NCI-H2107 (cell line): ENCODE measurements around the gene ERF.

Source experiments
- DNase-seq: peaks from one replicate; lab custom pipeline; 2025; lab: John Stamatoyannopoulos, UW

Gene ERF

DNA sequence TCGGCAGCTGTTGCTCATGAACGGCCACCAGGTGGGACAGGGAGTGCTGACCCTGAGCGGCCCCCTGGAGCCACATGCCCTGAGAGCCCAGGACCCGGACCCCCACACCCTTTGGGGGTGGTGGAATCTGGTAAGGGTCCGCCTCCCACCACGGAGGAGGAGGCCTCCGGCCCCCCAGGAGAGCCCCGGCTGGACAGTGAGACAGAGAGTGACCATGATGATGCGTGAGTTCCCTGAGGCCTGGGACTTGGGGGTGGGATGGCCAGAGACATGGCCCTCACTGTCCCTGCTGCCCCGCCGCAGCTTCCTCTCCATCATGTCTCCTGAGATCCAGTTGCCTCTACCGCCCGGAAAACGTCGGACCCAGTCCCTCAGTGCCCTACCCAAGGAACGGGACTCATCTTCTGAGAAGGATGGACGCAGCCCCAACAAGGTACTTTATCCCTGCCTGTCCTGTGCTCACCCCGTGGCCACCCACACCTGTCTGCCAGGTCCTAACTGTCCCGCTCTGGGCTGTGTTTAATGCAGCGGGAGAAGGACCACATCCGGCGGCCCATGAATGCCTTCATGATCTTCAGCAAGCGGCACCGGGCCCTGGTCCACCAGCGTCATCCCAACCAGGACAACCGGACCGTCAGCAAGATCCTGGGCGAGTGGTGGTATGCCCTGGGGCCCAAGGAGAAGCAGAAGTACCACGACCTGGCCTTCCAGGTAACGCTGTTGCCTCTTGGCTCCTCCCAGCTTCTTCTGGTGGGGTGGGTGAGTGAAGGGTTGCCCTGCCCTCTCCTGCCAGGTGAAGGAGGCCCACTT, 32.3 kb upstream of the ERF start:
- no peak for DNase-seq

DNA sequence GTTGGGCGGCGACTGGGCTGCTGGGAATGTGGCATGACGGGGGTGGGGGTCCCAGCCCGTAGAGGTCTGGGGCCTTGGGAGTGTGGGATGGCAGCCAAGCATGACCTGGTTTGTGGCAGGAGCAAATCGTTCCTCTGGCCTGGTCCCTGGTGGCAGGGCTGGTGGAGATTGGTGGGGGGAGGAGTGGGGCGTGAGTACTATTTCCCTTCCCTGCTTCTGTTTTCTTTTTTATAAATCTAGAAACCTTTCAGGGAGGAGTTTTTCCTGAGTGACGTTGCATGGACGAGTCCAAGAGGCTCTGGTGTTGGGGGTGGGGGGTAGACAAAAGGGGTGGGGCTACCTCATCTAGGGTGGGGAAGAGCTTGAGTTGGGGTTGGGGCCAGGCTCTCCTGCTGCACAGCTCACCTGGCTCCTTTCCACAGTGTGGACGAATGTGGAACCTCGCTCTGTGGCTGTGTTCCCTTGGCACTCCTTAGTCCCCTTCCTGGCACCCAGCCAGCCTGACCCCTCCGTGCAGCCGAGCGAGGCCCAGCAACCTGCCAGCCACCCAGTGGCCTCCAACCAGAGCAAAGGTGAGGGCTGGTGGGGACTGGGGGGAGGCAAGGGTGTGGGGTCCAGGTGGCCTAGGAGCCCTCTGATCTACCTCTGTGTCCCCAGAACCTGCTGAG, 31.6 kb upstream of the ERF start:
- no peak for DNase-seq

GRCh38 chr19:42285988-42286348, 31.0 kb upstream of the ERF start:
- no peak for DNase-seq

DNA sequence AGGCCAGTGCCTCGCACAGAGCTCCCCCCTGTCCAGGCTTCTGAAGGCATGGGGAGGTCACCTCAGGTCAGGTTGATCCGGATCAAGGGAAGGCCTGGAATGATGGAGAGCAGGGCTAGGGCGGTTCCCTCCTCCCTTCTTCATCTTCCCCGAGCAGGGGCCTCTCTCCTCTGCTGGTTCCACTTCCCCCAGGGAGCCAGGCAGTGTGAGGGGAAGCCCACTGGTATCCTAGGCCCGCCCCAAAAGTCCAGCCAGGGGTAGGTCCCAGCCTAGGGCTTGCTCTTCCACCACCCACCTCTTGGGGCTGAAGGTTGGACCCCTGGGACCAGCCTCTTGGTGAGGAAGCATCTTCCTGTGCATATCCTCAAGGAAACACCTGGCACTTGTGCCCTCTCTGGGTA, 30.6 kb upstream of the ERF start:
- no peak for DNase-seq

DNA sequence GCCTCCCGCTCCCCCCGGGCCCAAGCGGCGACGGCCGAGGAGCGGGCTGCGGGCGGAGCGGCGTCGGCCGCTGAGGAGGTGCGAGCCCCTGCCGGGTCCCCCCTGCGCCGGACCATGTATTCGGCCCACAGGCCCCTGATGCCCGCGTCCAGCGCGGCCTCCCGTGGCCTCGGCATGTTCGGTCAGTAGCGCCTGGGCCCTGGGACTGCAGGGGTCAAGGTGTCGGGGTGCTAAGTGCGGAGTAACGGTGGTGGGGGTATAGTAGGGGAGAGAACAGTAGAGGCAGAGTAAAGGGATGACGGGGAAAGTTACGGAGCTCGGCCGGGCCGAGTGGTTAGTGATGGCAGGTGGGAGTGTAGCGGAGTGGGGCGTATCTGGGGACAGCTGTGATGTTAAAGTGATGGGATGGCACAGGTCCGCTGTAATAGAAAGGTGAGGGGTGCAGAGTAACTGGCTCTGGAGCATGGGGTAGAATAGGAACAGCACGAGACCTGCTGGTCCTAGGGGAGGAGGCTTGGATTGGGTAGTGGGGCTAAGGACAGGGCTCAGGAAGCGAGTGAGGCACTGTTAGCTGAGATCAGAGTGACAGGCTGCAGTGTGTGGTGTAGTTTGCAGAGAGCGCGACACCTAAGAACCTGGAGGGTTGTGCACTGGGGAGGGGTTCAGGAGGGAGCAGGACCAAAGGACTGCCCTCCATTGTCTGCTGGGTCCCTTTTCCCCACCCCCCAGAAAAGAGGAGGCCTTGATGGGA, 29.8 kb upstream of the ERF start:
- DNase-seq: no peak

DNA sequence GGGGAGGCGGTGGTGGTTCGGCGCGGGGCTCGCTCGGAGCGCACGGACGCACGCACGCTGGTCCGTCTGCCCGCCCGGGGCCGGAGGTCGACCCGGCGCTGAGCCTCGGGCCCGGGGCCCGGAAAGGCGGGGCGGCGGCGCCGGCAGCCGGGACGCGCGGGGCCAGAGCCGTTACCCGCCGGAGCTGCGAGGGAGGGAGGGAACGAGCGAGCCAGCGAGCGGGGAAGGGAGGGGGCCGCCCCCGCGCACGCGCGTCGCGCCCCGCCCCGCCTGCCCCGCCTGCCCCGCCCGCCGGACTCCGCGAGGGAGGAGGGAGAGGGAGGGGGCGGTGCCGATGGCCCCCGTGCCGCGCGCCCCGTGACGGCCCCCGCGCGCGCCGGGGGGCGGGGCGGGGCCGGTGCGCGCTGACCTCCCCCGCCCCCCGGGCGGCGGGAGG, 29.2 kb upstream of the ERF start:
- peak; percentile 49 for DNase-seq

DNA sequence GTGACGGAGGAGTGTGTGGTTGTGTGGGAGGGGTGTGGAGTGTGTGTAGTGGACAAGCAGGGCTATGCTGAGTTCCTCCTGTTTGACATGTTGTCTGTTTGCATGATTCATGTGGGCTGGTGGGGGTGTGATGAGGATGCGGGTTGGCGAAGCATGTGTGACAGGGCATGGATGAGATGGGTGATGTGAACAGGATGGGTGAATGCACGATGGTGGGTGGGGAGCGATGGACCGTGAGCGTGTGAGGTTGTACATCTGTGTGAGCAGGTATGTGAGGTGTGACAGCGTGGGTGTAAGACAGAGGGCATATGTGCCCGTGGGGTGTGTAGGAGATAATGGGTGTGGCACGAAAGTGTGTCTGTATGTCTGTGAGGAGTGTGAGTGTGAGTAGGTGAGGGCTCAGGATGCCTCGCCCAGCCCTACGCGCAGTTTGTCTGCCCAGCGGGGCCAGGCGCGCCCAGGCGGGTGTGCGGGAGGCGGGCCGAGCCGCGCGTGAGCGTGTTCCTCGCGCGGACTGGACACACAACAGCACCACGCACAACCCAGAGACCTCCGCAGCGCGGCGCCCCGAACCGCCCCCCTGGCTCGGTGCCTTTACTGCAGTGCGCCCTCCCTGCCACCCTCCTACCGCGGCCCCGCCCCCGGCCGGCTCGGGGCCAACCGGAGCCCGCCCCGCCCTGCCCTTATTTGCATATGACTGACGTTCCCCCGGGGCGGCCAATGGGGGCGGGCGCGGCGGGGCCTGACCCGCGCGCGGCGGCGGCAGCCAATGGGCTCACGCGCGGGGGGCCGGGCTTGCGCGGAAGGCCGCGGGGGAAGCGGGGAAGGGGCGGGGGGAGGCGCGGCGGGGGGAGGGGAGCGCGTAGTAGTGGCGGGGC, 28.5 kb upstream of the ERF start:
- peak; percentile 92 for DNase-seq

DNA sequence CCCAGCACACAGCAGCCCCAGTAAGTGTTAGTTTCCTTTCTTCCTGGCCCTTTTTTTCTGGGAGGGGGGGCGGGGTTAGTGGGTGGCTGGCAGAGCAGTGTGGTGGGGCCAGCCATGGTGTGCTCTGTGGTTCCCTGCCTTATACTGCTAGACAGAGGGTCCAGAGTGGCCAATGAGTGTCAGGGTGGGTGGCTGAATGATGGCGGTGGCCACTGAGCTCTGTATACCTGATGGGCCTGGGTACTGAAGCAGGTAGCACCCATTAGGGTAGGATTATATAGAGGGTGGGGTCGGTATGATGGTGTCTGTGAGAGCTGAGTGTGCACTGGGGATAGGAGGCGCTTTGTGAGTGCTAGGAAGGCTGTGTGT, 27.9 kb upstream of the ERF start:
- no peak for DNase-seq

GRCh38 chr19:42281827-42282762, 27.2 kb upstream of the ERF start:
- no peak for DNase-seq

DNA sequence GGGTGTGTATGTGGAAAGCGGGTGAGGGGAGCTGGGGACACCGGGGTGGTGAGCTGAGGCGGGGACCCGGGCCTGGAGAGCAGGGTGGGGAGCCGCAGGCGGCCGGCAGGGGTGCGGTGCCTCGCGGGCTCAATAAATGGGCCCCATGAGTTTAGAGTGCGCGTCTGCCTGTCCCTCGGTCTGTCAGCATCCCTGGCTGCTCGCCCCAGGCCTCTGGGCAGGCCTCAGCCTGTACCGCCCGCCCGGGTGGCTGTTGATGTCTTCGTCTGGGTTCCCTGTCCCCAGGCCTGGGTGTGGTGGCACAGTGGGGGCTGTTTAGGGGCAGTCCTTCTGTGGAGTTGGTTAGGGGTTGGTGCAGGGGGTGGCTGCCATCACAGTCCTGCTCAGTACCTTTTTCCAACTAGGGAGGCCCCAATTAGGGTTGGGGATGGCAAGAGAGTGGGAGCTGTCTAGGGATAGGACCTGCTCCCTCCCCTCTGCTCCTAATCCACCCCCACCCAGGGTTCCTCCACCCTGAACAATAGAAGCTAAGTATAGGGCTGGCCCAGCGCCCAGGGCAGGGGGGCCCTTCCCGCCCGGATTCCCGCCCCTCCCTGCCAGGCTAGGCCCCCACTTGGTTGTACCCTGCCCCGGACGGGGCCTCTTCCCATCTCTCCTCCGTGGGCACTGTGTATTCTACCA, 26.4 kb upstream of the ERF start:
- DNase-seq: no peak

DNA sequence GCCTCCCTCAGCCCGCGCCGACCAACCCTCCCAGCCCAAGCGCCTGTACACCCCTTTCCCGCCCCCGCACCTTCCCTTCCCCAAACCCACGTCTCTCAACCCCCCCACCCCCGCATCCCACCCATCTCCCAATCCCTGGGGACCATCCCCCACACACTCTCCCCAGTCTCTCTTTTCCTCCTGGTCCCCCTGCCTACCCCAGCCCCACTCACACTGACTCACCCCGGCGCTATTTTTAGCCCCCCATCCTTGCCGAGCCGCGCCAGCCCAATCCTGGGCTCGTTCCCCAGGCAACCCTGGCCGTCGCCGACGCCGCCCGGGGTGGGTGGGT, 25.9 kb upstream of the ERF start:
- no peak for DNase-seq

GRCh38 chr19:42279902-42280814, 25.2 kb upstream of the ERF start:
- peak; percentile 85 for DNase-seq

DNA sequence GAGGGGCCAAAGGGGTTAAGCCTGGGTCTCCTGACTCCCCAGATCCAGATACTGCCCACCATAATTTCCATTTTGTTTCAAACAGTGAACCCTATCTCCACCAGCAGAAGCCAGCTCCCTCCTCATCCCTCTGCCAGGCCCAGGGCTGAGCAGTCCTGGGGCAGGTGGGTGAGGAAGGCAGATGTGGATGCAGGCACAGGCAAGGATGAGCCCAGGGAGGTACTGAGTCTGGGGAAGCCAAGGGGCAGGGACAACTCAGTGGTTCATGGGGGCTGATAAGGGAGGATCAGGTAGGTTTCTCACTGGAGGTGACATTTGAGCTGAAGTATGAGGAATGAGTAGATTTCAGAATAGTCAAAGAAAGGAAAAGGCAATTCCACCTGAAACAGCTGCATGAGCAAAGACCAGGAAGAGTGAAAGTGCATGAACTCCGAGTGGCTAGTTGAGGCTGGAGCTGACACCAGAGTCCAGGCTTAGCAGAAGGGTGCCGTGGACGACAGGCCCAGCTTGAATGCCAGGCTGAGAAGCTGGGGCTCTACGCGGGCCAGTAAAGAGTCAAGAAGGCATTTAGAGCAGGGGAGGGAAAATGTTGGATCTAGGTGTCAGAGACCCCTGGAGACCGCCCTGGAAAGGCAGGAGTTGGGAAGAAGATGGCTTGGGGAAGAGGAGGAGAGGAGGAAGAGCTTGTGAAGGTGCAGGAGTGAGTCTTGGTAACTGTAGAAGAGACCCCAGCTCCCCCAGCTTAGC, 24.4 kb upstream of the ERF start:
- DNase-seq: no peak

GRCh38 chr19:42278452-42279154, 23.7 kb upstream of the ERF start:
- DNase-seq: no peak

- DNase-seq: no peak
Observed at GRCh38 chr19:42277821-42278451, 23.0 kb upstream of the ERF start.

DNA sequence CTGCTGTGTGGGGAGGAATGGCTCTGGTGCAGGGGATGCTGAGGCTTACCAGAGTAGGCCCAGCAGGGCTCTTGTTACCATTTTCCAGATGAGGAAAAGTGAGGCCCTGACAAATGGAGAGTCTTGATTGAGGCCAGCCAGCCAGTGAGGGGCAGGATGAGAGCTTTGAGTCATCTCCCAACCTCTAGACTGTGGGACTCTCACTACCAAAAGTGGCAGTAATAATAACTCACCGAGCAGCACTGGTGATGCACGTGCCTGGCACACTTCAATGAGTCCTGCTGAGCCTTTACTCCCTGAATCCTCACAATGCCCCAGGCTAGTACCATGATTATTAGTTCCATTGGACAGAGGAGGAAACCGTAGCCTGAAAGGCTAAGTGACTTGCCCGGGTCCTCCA, 21.9 kb upstream of the ERF start:
- DNase-seq: no peak

GRCh38 chr19:42276284-42276683, 21.4 kb upstream of the ERF start:
- no peak for DNase-seq

DNA sequence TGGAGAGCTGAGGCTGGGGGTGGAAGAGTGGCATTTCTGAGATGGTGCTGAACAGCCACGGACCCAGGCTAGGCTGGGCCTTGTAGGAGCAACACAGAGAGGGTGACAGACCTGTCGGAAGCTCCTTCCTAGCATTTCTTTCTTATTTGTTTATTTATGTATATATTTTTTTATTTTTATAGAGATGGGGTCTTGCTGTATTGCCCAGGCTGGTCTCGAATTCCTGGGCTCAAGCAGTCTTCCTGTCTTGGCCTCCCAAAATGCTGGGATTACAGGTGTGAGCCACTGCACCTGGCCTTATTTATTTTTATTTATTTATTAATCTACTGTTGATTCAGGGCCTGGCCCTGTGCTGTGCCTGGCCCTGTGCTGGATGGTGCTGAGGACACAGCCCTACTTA, 20.6 kb upstream of the ERF start:
- DNase-seq: no peak
